Kasumi-1 (cell line): ENCODE results near the gene DEPDC5.
A peak's percentile ranks its signal among the peaks of the same experiment; 100 is the strongest.

ENCODE experiments used
- DNase-seq, 2 experiments: peaks; one replicate each; lab custom pipeline; 2025; lab: John Stamatoyannopoulos, UW

Gene DEPDC5

DNA sequence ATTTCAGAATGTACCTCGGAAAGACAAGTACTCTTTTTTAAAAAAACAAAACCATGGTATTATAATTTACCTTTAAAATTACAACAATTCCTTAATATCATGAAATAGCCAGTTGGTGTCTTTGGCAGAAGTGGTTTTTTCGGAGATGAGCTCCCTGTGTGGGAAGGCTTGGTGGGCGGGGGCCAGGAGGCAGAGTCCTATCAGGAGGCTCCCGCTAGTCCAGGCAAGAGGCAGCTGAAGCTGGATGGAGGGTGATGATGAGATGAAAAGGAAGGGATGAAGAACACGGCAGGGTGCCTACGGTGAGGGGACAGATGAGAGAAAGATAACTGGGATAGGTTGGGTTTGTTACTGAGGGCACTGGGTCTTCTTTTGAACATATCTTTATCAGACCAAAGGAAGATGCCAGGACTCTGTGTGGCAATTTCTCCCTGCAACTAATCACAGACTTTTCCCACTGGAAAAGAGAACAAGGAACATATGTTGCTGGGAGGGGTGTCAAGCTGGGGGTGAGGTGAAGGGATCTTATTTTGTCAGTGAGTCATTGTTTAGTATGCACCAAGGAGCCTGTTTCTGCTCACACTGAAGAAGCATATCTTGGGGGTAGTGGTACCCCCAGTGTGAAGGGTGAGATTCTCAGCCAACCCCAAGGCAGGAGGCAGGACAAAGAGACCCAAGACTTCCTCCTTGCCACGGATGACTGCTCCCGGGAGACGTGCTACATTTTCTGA, 99.0 kb downstream of the DEPDC5 start:
- DNase-seq, result no peak

DNA sequence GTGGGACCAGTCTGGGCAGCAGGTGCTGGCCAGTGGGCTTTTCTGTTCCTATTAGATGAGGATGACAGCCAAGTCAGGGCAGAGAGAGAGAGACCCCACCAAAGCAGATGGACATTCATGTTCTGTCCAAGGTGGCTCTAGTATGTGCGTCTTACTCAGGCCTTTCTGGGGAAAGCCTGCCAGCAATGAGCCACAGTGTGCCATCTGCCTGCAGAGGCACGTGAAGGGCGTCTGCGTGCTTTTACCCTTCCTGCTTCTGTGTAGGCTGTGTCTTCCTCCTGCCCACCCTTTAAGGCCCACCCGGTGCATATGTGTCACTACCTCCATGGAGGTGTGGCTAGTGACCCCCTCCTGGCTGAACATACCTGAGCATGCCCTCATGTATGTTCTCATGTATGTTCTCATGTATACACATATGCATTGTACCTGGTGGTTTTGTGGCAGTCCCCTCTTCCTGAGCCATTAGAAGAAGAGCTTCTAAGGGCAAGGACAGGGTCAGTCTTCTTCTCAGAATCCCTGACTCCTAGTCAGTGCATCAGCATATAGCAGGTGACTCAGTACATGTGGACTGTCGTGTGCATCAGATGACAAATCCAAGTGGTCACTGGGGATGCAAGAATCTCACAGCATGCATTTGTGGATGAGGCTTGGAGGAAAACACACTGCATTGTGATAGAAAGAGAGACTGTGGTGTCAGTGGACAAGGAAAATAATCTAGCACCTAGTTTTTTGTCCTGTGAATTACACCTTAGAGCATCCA, 100.1 kb downstream of the DEPDC5 start:
- no peak for DNase-seq

DNA sequence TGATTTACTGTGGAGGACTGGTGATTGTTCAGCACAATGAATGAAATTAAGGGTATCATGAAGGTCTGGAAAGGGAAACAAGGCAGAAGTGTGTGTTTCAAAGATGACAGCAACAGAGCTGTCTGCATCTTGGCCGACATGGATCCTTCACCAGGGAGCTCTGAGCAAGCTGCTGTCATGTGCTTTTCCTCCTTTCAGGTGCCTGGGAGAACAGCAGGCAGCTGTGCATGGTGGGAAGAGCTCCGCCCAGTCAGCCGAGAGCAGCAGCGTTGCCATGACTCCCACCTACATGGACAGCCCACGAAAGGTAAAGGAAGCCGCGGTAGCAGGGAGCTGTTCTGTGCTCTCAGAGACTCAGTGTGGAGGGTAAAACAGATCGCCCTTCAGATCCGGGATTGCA, 103.4 kb downstream of the DEPDC5 start:
- no peak for DNase-seq

DNA sequence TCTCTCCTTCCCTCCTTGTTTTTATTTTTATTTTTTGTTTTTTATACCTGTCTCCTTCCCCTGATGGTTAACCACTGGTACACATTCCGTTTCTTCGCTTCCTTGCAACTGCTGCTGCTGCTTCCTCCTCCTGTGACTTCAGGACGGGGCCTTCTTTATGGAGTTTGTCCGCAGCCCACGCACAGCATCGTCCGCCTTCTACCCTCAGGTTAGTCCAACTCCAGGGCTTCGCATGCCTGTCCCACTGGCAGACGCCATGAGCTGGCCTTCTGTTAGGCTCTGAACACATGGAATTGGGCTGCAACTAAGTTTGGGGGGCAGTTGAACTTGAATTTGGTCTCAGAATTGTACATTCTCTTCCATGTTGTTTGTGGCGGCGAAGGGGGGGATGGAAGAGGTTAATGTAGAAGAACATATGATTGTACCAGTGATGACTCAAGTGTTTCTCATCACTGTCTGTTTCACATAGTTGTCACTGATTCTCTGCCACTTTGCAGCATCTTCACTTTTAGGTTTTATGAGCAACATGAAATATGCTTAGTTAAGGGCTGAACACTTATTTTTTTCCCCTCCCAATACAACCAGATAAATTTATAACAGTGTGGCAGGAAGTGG, 107.5 kb downstream of the DEPDC5 start:
- no peak for DNase-seq

DNA sequence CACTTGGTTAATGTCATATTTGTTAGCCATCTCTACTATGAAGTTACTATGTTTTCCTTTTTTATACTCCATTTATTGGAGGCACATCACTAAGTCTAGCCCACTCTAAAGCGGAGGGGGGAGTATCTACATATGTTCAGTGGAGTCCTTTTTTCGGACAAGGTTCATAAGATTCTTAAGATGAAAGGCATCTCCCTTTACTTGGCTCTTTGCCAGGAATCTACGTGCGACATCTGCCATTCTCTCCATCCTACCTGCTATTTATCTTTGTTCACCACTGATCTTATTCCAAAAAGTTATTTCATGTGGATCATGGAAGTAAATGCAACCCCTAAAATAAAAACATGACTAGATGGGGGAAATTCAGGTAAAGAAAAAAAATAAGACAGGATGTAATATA, 113.1 kb downstream of the DEPDC5 start:
- no peak for DNase-seq

DNA sequence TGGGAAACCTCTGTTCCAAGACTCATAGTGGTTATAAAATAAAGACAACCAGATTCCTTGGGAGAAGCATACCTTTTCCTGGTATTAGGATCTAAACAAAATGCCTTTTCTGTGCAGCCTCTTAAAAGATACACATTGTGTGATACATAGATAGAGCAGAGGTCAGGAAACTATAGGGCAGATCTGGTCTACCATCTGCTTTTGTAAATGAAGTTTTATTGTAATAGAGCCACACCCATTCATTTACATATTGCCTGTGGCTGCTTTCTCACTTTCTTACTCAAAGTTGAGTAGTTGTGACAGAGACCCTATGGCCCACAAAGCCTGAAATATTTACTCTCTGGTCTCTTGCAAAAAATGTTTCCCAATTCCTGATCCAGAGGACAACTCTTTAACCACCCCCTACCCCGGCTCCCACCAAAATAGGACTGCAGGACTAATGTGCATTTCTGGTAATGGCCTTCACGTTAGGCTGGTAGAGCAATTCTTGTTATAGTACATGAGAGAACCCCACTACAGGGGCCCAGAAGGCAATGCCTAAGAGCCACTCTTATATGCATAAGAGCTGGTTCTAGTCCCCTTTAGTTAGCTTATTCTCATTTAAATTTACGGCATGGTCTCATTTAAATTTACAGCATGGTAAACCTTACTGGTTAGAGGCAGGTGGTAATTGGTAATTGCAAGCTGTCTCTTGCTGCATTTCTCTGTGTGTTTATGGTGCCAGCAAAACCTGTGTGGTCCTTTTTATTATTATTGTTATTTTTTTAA, 113.8 kb downstream of the DEPDC5 start:
- no peak for DNase-seq

DNA sequence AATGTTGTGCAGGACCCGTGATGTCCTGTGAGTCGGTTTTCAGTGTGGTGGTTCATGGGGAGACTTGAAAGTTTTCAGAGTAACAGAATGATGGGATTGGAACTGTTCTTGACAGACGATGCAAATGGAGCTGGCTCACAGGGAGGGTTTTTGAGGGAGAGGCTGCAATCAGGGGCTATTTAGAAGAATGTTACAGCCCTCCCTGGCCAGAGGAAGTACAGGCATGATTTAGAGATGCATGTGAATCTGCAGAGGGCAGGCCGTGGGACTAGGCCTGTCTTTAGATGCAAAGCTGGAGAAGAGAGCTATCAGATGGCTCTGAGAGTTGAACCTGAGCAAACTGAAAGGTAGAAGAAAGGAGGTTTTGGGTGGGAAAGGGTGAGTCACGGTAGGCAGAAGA, 115.9 kb downstream of the DEPDC5 start:
- no peak for DNase-seq

DNA sequence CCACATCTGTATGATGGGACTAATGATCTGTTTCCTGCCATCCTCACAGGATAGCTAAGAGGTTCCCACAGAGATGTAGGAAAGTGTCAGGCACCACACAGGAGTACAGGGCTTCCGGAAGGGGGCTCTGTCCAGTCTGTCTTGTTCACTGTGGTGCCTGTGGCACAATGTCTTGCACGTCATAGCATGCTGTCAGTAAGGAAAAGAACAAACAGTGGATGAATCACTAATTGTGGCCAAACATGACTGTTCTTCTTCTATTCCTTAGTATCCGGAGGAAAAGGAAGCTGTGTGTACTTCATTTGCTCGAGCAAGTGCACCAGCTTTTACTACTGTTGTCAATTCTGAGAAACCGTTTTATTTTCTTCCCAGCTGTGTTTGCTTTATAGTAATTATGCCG, 117.1 kb downstream of the DEPDC5 start:
- peak; percentile 39 to 58 for DNase-seq

DNA sequence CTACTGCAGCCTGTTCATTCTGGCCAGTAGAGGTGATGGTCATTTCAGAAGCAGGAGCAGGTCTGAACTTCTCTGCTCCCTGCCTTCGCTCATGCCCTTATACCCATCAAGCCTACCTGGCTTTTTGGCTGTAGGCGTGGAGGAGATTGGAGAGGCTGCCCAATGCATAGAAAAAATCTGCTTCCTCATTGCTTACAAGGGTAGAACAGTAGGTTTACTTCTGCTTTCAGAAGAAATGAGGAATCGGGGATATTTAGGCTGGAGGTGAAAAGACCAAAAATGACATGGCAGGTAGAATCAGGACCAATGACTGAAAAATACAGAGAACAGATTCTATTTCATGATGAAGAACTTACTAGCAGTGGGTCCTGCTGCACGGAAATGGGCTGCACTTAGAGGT, 117.7 kb downstream of the DEPDC5 start:
- DNase-seq, result peak; percentile 49 to 52

DNA sequence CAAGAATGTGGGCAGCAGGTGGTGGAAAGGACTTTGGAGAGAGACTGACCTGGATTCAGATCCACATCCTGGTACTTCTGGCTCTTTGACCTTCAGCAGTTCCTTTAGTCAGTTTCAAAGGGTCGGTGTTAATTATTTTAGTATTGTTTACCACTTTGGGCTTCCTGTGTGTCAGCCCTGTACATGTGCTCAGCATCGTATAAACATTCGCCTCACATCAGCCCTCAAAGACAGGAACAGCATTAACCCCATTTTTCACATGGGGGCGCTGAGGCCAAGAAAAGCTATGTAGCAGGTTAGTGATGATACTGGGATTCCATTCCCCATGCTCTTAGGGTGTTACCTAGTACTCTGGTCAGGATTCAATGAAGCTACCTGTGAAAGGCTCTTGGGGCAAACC, 118.4 kb downstream of the DEPDC5 start:
- DNase-seq, result peak in 1 of 2 experiments; percentile 2

DNA sequence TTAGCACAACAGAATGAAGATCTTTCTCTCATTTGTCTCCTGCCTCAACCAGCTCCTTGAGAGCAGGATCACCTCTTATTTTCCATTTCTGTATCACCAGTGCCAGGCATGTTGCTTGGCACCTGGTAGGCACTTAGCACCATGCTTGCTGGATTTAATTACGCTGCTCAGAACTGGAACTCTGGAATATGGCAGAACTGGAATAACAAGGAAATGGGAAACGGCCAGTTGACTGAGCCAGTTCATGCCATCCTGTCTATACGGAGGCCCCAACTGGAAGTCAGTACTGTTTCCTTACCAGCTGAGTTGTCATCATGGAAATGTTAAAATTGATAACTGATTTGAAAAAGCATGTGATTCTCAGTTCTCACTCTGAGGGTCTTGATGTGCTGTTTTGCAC, 121.0 kb downstream of the DEPDC5 start:
- no peak for DNase-seq

DNA sequence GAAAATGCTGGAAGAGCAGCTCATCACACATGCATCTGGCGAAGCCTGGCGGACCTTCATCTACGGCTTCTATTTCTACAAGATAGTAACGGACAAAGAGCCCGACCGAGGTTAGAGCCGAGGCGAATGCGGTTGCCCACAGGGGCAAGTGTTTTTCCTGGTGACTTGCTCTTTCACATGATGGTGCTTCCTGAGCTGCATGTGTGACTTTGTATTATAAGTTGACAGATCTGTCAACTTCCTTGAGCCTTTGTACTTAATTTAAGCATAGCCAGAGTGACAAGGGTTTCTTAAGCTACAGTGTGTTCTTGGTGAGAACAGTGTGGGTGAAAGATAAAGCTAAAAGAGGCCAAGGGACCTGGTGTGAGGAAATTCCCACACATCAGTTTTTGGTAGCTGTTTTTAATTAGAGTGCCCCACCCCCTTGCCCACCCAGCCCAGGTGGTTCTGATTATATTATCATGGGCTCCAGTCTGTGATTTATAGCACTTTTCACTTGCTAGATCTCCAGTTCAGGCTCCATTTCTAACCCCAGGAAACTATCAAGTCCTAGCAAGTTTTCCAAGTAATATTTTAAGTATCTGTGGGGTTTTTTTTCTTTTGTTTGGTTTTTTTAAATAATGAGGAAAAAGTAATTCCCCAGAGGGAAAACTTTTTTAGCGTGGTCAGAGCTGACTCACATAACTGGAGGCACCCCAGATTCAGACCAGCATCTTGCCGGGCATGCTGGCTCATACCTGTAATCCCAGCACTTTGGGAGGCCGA, 122.5 kb downstream of the DEPDC5 start:
- DNase-seq, result peak; percentile 53 to 65

DNA sequence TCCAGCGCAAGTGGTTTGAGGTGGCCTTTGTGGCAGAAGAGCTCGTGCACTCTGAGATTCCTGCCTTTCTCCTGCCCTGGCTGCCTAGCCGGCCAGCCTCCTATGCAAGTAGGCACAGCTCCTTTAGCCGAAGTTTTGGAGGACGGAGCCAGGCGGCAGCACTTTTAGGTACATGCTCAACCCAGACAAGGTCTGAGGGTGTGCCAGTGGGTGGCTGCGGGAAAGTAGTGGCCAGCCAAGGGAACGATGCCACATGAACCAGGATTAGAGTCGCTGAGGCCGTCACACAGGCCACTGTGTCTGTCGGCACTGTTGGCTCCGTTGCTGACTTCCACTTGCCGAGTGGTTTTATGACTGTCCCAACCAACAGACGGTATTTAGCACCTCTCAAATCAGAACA, 125.8 kb downstream of the DEPDC5 start:
- no peak for DNase-seq

DNA sequence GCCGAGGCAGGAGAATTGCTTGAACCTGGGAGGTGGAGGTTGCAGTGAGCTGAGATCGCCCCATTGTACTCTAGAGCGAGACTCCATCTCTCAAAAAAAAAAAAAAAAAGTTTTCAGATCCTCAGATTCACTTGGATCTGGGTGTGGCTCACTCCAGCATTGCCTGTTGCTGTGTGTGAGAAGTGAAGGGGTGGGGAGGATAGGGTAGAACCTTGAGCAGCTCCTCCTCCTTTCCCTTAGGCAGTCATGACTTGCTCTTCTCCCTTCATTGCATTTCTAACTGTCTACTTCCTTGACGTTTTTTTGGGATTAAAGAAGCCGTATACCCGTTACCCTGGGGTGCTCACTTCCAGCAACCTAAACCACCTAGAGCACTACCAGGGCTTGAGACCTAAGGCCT, 127.4 kb downstream of the DEPDC5 start:
- DNase-seq, result no peak

DNA sequence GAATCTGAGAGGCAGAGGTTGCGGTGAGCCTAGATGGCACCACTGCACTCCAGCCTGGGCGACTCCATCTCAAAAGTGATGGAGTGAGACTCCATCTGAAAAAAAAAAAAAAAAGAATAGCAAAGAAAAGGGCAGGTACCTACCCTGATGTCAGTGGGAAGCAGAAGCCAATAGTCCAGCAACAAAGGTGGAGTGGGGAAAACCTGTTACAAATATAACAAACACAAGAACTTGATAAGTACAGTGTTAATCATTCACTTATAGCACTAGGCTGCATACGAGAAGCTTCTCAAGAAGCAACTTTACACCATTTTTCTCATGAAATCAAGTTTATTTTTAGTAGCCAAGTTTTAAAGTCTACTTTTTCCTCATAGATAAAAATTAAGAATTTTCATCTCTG, 128.0 kb downstream of the DEPDC5 start:
- no peak for DNase-seq

DNA sequence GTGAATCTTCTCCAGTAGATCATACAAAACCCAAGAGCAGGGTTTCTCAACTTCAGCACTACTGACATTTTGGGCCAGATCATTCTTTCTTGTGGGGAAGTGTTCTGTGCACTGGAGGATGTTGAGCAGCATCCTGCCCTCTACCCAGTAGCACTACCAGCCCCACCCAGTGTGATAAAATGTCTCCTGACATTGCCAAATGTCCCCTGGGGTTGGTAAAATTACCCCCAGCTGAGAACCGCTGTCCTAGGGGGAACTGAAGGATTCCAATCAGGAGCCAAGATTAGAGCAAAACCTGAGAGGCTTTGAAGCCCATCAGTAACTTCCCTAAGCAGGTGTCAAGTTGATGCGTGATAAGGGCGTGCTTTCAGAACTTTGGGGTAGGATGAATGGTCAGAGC, 129.2 kb downstream of the DEPDC5 start:
- DNase-seq, result no peak

DNA sequence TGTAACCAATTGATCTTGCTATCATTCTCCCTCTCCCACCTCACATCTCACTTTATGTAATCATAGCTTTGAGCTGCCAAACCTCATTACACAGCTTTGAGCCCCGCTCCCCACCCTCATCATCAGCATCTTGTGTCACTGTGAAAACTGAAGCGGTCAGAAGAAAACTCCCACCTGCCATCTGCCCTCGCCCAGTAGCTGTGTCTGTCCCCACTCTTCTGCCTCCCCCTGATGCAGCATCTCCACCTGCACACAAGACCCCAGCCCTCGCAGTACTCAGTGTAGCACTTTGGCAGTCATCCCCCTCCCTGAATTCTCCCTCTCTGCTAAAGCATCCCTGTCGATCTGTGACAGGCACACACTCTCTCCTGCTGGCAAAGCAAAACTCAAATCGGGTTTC, 130.2 kb downstream of the DEPDC5 start:
- DNase-seq, result no peak

DNA sequence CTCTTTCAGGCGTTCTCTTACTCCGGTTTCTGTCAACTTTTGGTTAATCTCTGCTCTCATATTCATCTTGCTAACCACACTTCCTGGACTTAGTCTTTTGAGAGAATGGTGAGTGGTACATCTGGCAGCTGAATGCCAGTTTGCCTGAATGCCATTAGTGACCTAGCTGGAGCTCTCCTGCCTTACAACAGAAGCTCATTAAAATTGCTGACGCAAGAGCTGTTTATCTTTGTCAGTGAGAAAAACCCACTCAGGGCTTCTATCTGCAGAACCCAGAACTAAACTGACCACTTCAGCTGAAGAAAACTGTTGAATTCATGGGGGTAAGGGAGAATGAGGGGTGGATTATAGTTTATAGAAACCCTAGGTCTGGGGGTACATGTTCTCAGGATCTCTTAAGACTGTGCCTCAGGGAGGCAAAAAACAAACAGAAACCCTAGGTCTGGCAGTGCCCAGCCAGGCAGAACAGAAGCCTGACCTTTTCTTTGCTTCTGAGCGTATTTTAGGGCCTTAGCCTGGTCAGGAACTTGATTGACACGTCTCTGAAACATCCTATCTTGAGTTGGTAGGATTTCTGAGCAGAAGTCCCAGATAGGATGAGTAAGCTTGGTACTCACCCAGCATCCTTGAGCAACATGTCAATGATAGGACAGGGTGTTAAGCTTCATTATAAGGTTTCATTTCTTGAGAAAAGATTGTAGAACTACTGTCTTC, 137.7 kb downstream of the DEPDC5 start:
- no peak for DNase-seq

DNA sequence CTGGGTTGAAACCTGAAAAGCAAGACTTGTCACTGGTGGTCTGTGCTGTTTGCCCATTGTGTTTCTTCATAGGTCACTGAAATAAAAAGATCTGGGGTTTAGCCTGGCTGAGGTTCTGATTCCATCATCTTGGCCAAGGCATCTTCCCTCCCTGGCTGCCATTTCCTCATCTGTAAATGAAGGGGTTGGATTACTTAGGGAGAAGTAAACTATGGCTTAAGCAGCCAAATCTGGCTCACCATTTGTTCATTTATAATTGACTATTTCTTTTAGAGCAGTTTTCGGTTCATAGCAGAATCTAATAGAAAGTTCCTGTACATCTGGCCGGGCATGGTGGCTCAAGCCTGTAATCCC, 138.2 kb downstream of the DEPDC5 start:
- no peak for DNase-seq

DNA sequence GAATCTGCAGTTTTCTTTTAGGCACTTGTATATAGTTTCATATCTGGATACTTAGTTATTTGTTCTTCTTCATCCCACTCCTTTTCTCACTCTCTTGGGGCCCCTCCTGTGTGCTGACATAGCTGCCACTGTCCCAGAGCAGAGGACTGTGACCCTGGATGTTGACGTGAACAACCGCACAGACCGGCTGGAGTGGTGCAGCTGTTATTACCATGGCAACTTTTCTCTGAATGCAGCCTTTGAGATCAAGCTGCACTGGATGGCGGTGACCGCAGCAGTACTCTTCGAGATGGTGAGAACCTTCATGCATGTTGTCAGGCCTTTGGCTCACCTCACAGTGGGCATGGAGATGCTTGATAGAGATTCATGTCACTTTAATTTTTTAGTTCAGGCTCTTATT, 139.6 kb downstream of the DEPDC5 start:
- DNase-seq, result no peak
